A673 (cell line): Measurements from ENCODE around the gene PARD6G. TPM values are rescaled to one million over a fixed set of nuclear protein-coding genes. Genes with fewer than 3 reads are reported as not detected.

Source experiments
- BruUV-seq: library from RNA; stranded (reverse); fragments of 400-500 nt; replicated peaks from 2 replicates; lab custom pipeline; 2021; lab: Mats Ljungman, UMichigan
- CTCF ChIA-PET: fragments of 300-600 bp; sonication (Branson Sonifier 250); formaldehyde crosslinking; loops from one replicate; lab custom pipeline; 2022; ENCODE audit warnings: antibody characterized with exemption; lab: Charles Lee
- POLR2A ChIA-PET: fragments of 300-600 bp; sonication (Branson Sonifier 250); formaldehyde crosslinking; loops from one replicate; lab custom pipeline; 2022; ENCODE audit warnings: antibody characterized with exemption; ENCODE audit not compliant: low non-redundant PET; lab: Charles Lee
- DNase-seq: peaks from one replicate; pipeline ENCODE4 v3.0.0-alpha.2; 2015; ENCODE audit warnings: low spot score
- H3K27ac ChIP-seq: fragments of 200-600 bp; sonication (generic); 2 replicates; pipeline ENCODE4 v1.5.1; 2016; ENCODE audit warnings: mixed run types, low read depth, mild to moderate bottlenecking, mixed read lengths, antibody characterized with exemption, low read length; ENCODE audit not compliant: poor library complexity, severe bottlenecking
- H3K27me3 ChIP-seq: fragments of 200-600 bp; sonication (generic); replicated peaks from 2 replicates; pipeline ENCODE4 v1.6.1; 2017; ENCODE audit warnings: mixed run types, low read depth, mild to moderate bottlenecking, mixed read lengths, antibody characterized with exemption, low read length; ENCODE audit not compliant: insufficient read depth, poor library complexity
- H3K36me3 ChIP-seq: fragments of 200-600 bp; sonication (generic); 2 replicates; pipeline ENCODE4 v1.6.1; 2016; ENCODE audit warnings: mixed run types, mild to moderate bottlenecking, mixed read lengths, antibody characterized with exemption, low read length; ENCODE audit not compliant: insufficient read depth, poor library complexity, severe bottlenecking
- H3K4me1 ChIP-seq: fragments of 200-600 bp; sonication (generic); 2 replicates; pipeline ENCODE4 v1.6.1; 2017; ENCODE audit warnings: mixed run types, mild to moderate bottlenecking, mixed read lengths, antibody characterized with exemption, low read length; ENCODE audit not compliant: insufficient read depth, poor library complexity, severe bottlenecking
- H3K4me3 ChIP-seq: fragments of 200-600 bp; sonication (generic); 2 replicates; pipeline ENCODE4 v1.5.1; 2016; ENCODE audit warnings: low read depth, mixed run types, mild to moderate bottlenecking, mixed read lengths, low read length; ENCODE audit not compliant: poor library complexity, severe bottlenecking
- H3K9me3 ChIP-seq: fragments of 200-600 bp; sonication (generic); 2 replicates; pipeline ENCODE4 v1.6.1; 2016; ENCODE audit warnings: mixed run types, low read depth, mild to moderate bottlenecking, mixed read lengths, antibody characterized with exemption, low read length; ENCODE audit not compliant: poor library complexity, severe bottlenecking
- EZH2 ChIP-seq: fragments of 200-600 bp; sonication (generic); IDR thresholded peaks from 2 replicates; pipeline ENCODE4 v1.6.1; 2017; ENCODE audit warnings: borderline replicate concordance, low read depth, mild to moderate bottlenecking, mixed read lengths, antibody characterized with exemption, low read length; ENCODE audit not compliant: poor library complexity, severe bottlenecking
- intact Hi-C: fragments of 100-400 bp; cut with micrococcal nuclease; formaldehyde crosslinking; loops from one replicate; pipeline ENCODE4 v1.10.0; 2022; ENCODE audit not compliant: unreplicated experiment
- total RNA-seq: library from RNA; stranded (reverse); gene quantifications from 2 replicates; pipeline ENCODE4 v1.2.3, GENCODE V29; 2021
- TF ChIP-seq, protein P1 (sequence below): fragments of 300-800, 200-600 bp; sonication (generic); conservative IDR thresholded peaks from 2 replicates; pipeline ENCODE4 v1.5.1; 2017; ENCODE audit warnings: low read depth, mild to moderate bottlenecking, antibody characterized with exemption, low read length, moderate library complexity, mixed read lengths

Gene PARD6G
- total RNA-seq, 1 experiment from 2014 or later: 7.9 TPM

DNA sequence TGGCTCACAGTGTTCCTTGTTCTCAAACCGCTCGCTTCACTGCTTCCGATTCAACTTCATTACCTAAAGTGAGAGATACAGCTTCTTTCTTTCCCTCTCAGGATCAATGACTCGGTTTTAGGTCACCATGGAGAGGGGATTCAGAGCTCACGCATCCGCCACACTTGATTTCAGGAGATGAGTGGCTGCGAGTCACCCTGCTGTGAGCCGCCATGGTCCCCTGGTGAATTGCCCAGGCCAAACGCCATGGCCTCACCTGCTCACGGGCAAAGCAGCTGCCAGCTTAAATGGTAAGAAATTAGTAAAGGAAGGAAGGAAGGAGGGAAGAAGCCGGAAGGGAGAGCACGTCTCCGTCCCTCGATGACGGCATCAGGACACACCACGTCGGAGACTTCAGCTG, 77.7 kb downstream of the PARD6G start:
- Histone ChIP-seq H3K27me3 (no peaks in the 10 kb centered on the region), H3K36me3 (no peaks in the 10 kb centered on the region), H3K4me1 (no peaks in the 10 kb centered on the region), H3K4me3 (no peak overlapping the region), H3K9me3 (peaks cover 4% of the 10 kb centered on the region), H3K27ac (no peak overlapping the region)
- no peak for DNase-seq
- POLR2A ChIA-PET: no interaction called here
- intact Hi-C loops: no loop called here
- CTCF ChIA-PET: no interaction called here
- TF ChIP-seq, protein P1, sequence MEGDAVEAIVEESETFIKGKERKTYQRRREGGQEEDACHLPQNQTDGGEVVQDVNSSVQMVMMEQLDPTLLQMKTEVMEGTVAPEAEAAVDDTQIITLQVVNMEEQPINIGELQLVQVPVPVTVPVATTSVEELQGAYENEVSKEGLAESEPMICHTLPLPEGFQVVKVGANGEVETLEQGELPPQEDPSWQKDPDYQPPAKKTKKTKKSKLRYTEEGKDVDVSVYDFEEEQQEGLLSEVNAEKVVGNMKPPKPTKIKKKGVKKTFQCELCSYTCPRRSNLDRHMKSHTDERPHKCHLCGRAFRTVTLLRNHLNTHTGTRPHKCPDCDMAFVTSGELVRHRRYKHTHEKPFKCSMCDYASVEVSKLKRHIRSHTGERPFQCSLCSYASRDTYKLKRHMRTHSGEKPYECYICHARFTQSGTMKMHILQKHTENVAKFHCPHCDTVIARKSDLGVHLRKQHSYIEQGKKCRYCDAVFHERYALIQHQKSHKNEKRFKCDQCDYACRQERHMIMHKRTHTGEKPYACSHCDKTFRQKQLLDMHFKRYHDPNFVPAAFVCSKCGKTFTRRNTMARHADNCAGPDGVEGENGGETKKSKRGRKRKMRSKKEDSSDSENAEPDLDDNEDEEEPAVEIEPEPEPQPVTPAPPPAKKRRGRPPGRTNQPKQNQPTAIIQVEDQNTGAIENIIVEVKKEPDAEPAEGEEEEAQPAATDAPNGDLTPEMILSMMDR: no peak
- no peak for TF ChIP-seq EZH2
- BruUV-seq: no TSS peak

GRCh38 chr18:80168982-80169381, 78.3 kb downstream of the PARD6G start:
- intact Hi-C loops: no loop called here
- Histone ChIP-seq H3K4me3 (no peak overlapping the region), H3K9me3 (peaks cover 4% of the 10 kb centered on the region), H3K4me1 (no peaks in the 10 kb centered on the region), H3K27me3 (no peaks in the 10 kb centered on the region), H3K27ac (no peak overlapping the region), H3K36me3 (no peaks in the 10 kb centered on the region)
- TF ChIP-seq, protein P1: no peak
- no peak for TF ChIP-seq EZH2
- CTCF ChIA-PET: no interaction called here
- BruUV-seq: no TSS peak
- POLR2A ChIA-PET: no interaction called here
- DNase-seq: no peak

DNA sequence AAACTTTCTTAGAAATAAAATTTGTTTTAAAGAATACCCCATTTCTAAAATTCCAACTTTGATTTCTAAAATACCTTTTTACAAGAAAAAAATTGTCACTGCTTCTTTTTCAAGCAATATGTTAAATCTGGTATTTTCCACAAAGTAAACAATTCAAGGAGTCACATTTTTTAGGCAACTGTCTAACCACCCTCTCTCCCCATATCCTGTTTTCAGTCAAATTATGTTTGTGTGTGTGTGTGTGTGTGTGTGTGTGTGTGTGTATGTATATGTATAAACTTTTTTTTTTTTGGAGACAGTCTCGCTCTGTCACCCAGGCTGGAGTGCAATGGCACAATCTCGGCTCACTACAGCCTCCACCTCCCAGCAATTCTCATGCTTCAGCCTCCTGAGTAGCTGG, 79.0 kb downstream of the PARD6G start:
- TF ChIP-seq, protein P1: no peak
- TF ChIP-seq EZH2: no peak
- no TSS peak for BruUV-seq
- Histone ChIP-seq H3K4me3 (no peak overlapping the region), H3K27me3 (no peaks in the 10 kb centered on the region), H3K36me3 (no peaks in the 10 kb centered on the region), H3K4me1 (no peaks in the 10 kb centered on the region), H3K9me3 (peaks cover 4% of the 10 kb centered on the region), H3K27ac (no peak overlapping the region)
- intact Hi-C loops: no loop called here
- ChIA-PET CTCF (no interaction called here), POLR2A (no interaction called here)
- no peak for DNase-seq
